Measurements from ENCODE around the gene MEIOB. TPM values are rescaled to one million over a fixed set of nuclear protein-coding genes. Genes with fewer than 3 reads are reported as not detected.

The MEIOB gene
- polyA plus RNA-seq, 1 of the 3 experiments (the other 2 are of a cell fraction) = not detected

- Histone ChIP-seq H3K4me1 (ENCODE audit: control insufficient read depth in 1 of 2, insufficient read depth in 2 of 2, low read depth in 1 of 2, low read length in 1 of 2) (peaks cover 0 to 18% of the 10 kb centered on the region in 2 experiments; a peak in 3 of 4 replicates), H3F3A (replicated peaks; ENCODE audit: insufficient read depth) (no peaks in the 10 kb centered on the region), H2AFZ (ENCODE audit: low read depth) (peak within 1 kb of the TSS; percentile 94), H4K20me1 (ENCODE audit: insufficient read depth) (no peaks in the 10 kb centered on the region), H3K4me2 (peak within 1 kb of the TSS; percentile 96), H3K9ac (peak within 1 kb of the TSS; percentile 74), H3K27ac (ENCODE audit: low read depth in 2 of 2, low read length in 1 of 2) (peak within 1 kb of the TSS; percentile 68 to 88), H3K9me3 (no peaks in the 10 kb centered on the region), H3K36me3 (replicated peaks in 1 of 2; ENCODE audit: control insufficient read depth in 1 of 2, insufficient read depth in 2 of 2, low read length in 1 of 2) (peaks cover 19 to 27% of the 10 kb centered on the region in 2 experiments), H3K27me3 (ENCODE audit: insufficient read depth) (no peaks in the 10 kb centered on the region), H3K79me2 (ENCODE audit: insufficient read depth) (peaks cover 69% of the 10 kb centered on the region), H3K9me2 (no peaks in the 10 kb centered on the region), H3K4me3 (ENCODE audit: low read depth in 2 of 2, low read length in 1 of 2) (peak within 1 kb of the TSS; percentile 95 to 99)
- WGBS (ENCODE audit: low lambda C conversion rate) = 2% methylated on average over 10 of the region's 104 CpGs
- ChIA-PET CTCF (interaction anchor here (0.6 to 1.5 kb wide), 6 partner anchors 12 to 105 kb away, joined by 3 to 7 read pairs (median 4); partner anchors contain the start of genes EME2 and MRPS34), POLR2A (interaction anchor here (0.7 to 1.9 kb wide), 8 partner anchors 14 to 328 kb away, joined by 3 to 8 read pairs (median 4); partner anchors contain the start of genes MAPK8IP3, NUBP2, RPS2 and SPSB3)
- peak; percentile 100 for DNase-seq
- TF ChIP-seq RCOR1 (IDR thresholded peaks at IDR 0.05; ENCODE audit: low read length) = peak; percentile 76
- TF ChIP-seq CTCF (IDR thresholded peaks at IDR 0.05) = no peak
- TF ChIP-seq MEF2A (IDR thresholded peaks at IDR 0.05; ENCODE audit: borderline replicate concordance, low read depth) = no peak
- no peak for TF ChIP-seq RXRA (IDR thresholded peaks at IDR 0.05; ENCODE audit: borderline replicate concordance, low read depth)
- TF ChIP-seq SMC3 (IDR thresholded peaks at IDR 0.05; ENCODE audit: low read depth, low read length) = no peak
- no peak for TF ChIP-seq FOXM1 (IDR thresholded peaks at IDR 0.05; ENCODE audit: low read depth)
- TF ChIP-seq POLR2AphosphoS5 (IDR thresholded peaks at IDR 0.05; ENCODE audit: low read depth, low read length) = peak; percentile 84
- no peak for TF ChIP-seq TEAD4 (IDR thresholded peaks at IDR 0.05; ENCODE audit: borderline replicate concordance, insufficient read depth)
- no peak for TF ChIP-seq RAD21 (IDR thresholded peaks at IDR 0.05; ENCODE audit: low read length)
- TF ChIP-seq GATA2 (CRISPR knock-in tag; IDR thresholded peaks at IDR 0.05) = peak; percentile 33
- no peak for TF ChIP-seq FOSL2 (IDR thresholded peaks at IDR 0.05; ENCODE audit: borderline replicate concordance, low read depth)
- TF ChIP-seq MXI1 (IDR thresholded peaks at IDR 0.05; ENCODE audit: low read depth, low read length) = peak; percentile 87; the same call in 1 of the 2 replicates
- TF ChIP-seq RFX5 (IDR thresholded peaks at IDR 0.05; ENCODE audit: low read length) = peak; percentile 90
- TF ChIP-seq PBX3 (IDR thresholded peaks at IDR 0.05) = peak; percentile 67
- TF ChIP-seq EZH2phosphoT487 (IDR thresholded peaks at IDR 0.05; ENCODE audit: borderline replicate concordance, low read depth) = no peak
- TF ChIP-seq ELF1 (IDR thresholded peaks at IDR 0.05) = peak; percentile 41
- TF ChIP-seq MAX (IDR thresholded peaks at IDR 0.05; ENCODE audit: low read depth) = peak; percentile 95
- peak; percentile 98 for TF ChIP-seq USF2 (IDR thresholded peaks at IDR 0.05; ENCODE audit: borderline replicate concordance, low read depth, low read length)
- peak; percentile 82; the same call in 1 of the 2 replicates for TF ChIP-seq TAF1 (IDR thresholded peaks at IDR 0.05; ENCODE audit: borderline replicate concordance, low read depth, low read length)
- TF ChIP-seq JUND (IDR thresholded peaks at IDR 0.05) = no peak
- TF ChIP-seq NRF1 (IDR thresholded peaks at IDR 0.05; ENCODE audit: low read depth, low read length) = peak; percentile 22; the same call in 1 of the 2 replicates
- TF ChIP-seq IRF3 (IDR thresholded peaks at IDR 0.05; ENCODE audit: low read depth, low read length) = peak; percentile 47
- peak; percentile 93 for TF ChIP-seq YY1 (IDR thresholded peaks at IDR 0.05; ENCODE audit: low read depth)
- TF ChIP-seq GABPA (IDR thresholded peaks at IDR 0.05; ENCODE audit: low read depth) = no peak
Measured at GRCh38 chr16:1826691-1827573, 45.0 kb downstream of the MEIOB start, which contains the start of the genes FAHD1 and HAGH. FAHD1 (plus strand) TSS chr16:1827206; CDS start chr16:1827239, 33 bp downstream. HAGH (minus strand) TSS chr16:1826825; CDS start chr16:1826787, 38 bp downstream.

Measured in SK-N-SH (cell line).